B cell (primary cell): ENCODE data around the gene TTC21A.

Source experiments
- CTCF ChIP-seq: fragments of 200-600 bp; IDR thresholded peaks from one replicate; pipeline ENCODE4 v1.8.0; 2022; ENCODE audit warnings: antibody characterized with exemption, mild to moderate bottlenecking
- EZH2 ChIP-seq: IDR thresholded peaks from 2 replicates; pipeline ENCODE4 v1.6.1; 2012; ENCODE audit warnings: borderline replicate concordance, low read depth, mild to moderate bottlenecking, moderate library complexity, low read length; ENCODE audit not compliant: insufficient read depth, poor library complexity, severe bottlenecking

- TF ChIP-seq CTCF (no peak), EZH2 (no peak)
These were observed at the start of gene TTC21A, which contains the start of gene GORASP1 for GRCh38 chr3:39107388-39108199.
